GM21381 (cell line): Measurements from ENCODE around the gene NLRP1.
A peak's percentile ranks its signal among the peaks of the same experiment; 100 is the strongest.

Source experiments
- ATAC-seq: cut with Tn5 transposase; IDR thresholded peaks from one replicate; pipeline ENCODE4 v1.9.1; 2021; ENCODE audit warnings: mild to moderate bottlenecking, moderate library complexity; ENCODE audit not compliant: unreplicated experiment

NLRP1 gene

DNA sequence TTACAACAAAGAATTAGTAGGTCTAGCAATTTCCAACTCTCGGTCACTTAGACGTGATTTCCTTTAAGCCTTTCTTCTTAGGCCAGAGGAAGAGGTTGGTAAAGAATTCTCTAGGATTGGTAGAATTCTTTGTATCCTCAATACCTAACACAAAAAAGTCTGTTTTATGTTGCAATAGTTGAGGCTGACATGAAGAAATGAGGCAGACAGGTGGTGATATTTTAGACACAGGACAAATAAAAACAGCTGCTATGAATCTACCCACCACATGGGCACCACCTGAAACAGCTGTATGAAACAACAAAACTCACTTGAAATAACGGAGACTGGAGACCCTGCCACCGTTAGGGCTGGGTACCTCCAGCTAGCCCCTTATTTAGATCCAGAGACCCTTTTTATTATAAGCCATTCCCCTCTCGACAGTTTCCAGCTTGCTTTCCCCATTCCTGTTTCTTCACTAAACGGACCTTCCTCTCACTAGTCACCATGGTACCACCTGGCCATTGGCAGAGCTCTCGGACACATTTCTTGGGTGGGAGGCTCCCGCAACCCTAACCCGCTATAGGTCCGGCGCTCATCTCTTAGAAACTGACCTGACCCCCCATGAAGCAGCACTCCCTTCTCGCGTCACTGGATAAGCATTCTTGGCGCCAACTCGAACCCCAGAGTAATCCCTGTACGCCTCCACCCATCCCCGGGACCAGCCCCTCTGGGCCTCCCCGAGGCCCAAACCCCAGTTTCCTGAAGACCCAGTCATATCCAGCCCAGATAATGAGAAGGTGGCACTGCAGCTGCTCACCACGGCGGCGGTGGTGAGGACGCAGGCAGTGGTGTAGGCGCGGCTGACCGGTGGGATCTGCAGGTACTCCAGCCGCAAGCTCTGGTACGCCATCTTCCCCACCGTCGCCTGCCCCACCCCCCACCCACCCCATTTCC, 98.8 kb downstream of the NLRP1 start, which contains the start of gene DERL2:
Gene DERL2, minus strand, starts transcription at position 909 of the 936 bp plus-strand sequence. Its CDS starts 17 bp downstream, at position 892.
- peak; percentile 17 for ATAC-seq

DNA sequence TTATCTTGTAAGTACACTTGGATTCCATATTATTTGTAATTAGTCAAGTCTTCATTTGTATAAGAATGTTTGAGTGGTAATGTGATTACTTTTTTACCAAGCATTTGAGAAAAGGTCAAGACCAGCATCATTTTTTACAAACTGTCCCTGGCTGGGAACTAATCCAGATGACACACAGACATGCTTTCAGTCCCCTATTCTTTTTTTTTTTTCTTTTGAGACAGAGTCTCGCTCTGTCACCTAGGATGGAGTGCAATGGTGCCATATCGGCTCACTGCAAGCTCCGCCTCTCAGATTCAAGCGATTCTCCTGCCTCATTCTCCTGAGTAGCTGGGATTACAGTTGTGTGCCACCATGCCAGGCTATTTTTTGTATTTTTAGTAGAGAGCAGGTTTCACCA, 102.9 kb downstream of the NLRP1 start:
- ATAC-seq = no peak

DNA sequence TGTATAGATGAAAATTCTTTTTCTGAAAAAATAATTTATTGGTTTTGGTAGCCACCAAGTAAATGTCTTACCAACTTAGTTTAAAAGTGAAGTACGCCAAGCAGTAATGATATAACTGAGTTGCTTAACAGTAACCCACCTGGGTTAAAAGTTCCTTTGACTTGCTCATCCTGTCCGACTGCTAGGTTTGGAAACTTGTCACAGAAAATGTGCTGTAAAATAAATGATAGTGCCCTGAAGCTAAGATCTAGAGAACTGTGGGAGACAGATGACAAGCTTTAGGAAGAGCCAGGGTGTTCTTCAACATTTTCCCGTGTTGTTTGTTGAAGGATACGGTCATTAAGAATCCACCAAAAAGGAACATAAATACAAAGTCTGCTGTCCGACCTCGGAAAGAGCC, 103.3 kb downstream of the NLRP1 start:
- no peak for ATAC-seq

DNA sequence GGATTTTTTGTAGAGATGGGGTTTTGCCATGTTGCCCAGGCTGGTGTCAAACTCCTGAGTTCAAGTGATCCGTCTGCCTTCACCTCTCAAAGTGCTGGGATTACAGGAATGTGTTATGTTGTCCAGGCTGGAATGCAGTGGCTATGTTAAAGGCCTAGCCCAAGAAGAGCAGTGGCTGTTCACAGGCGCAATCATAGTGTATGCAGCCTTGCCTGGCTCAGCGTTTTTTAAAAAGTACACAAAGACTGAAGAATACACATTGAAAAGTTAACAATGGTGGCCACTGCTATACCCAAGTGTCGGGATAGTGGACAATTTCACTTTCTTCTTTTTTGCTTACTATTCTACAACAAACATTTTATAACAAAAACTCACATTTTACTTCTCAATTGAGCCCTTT, 105.3 kb downstream of the NLRP1 start:
- ATAC-seq = no peak

DNA sequence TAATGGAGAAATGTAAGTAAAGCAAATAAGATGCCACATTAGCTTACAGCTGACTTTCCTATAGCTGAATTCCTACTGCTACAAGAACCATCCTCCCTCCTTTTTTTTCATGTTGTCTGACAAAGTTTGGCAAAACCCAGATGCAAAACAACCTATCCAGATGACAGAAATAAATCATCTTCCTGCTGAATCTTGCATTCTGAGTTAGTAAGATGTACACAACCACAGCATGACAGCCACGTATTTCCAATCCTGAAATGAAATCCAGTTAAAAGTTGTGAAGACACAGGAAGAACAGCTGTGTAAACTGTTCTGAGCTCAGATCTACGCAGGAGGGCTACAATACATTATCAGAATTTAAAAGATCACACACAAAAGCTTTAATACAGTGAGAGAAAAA, 110.4 kb downstream of the NLRP1 start:
- ATAC-seq = no peak

DNA sequence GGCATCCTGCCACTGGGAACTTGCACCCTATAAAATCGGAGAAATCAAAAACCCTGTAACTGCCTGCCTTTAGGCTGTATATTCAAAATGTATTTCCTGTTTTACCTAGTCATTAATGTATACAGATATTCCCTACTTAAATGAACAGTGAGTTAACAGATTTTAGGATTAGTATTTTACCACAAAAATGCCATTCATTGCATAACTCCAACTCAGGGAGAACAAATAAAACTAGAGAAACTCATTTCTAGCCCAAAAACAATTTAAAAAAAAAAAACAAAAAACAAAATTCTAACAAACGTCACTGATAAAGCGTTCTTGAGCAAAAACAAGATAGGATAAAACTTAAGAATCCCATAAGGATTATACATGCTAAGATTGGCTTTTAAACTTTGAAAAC, 111.8 kb downstream of the NLRP1 start:
- ATAC-seq = no peak

DNA sequence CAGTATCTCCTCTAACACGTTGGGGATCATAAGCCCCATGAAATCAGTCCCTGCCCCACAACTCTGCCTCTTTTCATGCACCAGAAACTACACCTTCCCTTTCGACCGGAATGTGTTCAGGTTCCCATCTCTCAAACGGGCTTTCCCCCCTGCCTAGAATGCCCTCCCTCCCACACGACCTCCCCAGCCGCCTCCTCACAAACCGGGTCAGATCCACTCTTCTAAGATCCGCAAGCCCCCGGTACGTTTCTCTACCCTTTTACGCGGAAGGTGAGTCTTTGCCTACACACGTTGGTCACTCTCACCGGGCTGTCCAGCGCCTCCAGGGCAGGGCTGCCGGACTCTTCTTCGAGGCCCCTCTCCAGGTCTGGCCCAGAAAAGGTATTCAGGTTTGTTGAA, 116.2 kb downstream of the NLRP1 start:
- ATAC-seq = peak; percentile 6

DNA sequence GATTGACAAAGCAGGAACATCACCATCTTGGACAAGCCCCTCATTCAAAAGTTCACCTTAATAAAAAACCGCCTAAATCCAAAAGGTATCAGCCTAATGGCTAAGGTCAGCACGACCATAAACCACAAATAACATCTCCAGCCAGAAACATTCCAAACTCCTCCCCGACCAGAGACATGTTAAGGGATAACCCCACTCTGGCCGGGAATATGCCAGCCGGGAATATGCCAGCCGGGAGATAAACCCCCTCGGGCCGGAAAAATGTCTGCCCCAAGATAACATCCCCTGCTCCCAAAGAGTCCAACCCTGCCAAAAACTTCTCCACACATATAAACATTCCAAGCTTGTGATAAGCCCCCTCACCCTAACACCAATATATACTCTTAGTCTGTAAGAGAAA, 116.9 kb downstream of the NLRP1 start:
- no peak for ATAC-seq

DNA sequence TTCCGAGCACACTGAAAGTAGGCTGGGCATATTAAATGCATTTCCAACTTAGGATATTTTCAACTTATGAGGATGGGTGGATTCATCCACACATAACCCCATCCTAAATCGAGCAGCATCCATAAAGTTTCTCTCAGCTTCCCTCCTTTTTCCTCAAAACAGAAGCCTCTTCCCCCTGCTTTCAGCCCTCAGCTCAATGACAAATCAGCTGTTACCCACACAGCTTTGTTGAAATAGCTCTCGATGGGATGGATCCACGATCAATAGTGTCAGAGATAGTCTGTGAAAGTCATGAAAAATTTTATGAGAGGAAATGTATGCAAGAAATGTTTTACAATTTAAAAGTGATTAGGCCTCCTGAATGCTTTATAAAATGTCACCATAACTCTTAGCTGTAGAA, 118.0 kb downstream of the NLRP1 start:
- ATAC-seq = no peak

DNA sequence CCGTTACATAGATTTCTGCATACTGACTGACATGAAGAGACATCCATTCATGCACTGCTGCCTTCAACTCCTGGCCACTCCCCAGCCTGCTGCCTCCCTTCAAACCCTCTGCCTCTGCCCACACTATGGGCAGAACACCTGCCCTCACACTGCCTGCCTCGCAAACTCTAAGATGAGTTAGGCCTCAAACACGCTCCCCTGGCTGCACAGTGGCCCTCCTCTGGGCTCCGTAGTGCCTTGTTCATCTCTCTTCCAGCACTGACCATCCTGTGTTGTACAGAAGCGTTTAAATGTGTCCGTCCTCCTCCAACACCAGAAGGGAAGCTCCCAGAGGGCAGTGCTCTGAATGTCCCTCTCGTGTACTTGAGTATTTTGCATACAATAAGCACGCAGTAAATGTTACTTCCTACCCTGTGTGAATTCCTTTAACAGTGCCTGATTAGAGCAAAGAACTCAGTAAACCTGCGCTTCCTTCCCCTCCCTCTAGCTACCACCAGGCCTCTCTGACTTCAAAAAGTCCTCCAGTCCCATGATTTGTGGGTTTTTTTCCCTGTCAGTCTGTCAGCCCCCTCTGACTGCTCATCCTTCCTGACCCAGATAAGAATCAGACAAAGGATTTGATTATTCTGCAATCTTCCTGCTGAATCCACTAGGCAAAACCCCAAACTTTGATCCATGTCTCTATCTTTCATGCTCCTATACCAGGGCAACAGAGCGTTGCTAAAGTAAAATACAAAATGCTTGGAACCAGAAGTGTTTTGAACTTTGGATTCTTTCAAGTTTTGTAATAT, 119.4 kb downstream of the NLRP1 start:
- no peak for ATAC-seq
